GM12878 (cell line): ENCODE data around the gene BMERB1.

Source experiments
- EGR1 ChIP-seq, 2 experiments: IDR thresholded peaks; 1 replicate in 1 of 2; 2 replicates in 1 of 2; pipeline ENCODE4 v1.6.1; 2011 to 2012; ENCODE audit warnings: low read depth in 2 of 2, low read length in 2 of 2, borderline replicate concordance in 1 of 2, mild to moderate bottlenecking in 1 of 2, moderate library complexity in 1 of 2
- EP300 ChIP-seq, 2 experiments: fragments of 150-350 bp in 1 of 2; IDR thresholded peaks; 2 replicates each; pipeline ENCODE4 v1.6.1; 2011 to 2012; ENCODE audit warnings: low read depth in 2 of 2, low read length in 2 of 2, borderline replicate concordance in 1 of 2, improper control_type of control experiment in 1 of 2, inconsistent platforms in 1 of 2; ENCODE audit not compliant: control insufficient read depth in 1 of 2
- EZH2 ChIP-seq: IDR thresholded peaks from 2 replicates; pipeline ENCODE4 v1.6.1; 2012; ENCODE audit warnings: low read depth, mild to moderate bottlenecking, control low read depth, inconsistent platforms, low read length, borderline replicate concordance; ENCODE audit not compliant: control insufficient read depth
- NFXL1 ChIP-seq: fragments of 450-650 bp; IDR thresholded peaks from 2 replicates; pipeline ENCODE4 v1.6.1; 2017; ENCODE audit warnings: antibody characterized with exemption, mild to moderate bottlenecking, borderline replicate concordance
- NRF1 ChIP-seq: conservative IDR thresholded peaks from 2 replicates; pipeline ENCODE4 v1.6.1; 2011; ENCODE audit warnings: mild to moderate bottlenecking, low read depth, low read length, improper control_type of control experiment
- POLR2A ChIP-seq: IDR thresholded peaks from 2 replicates; pipeline ENCODE4 v1.6.1; 2011; ENCODE audit warnings: low read depth, mild to moderate bottlenecking, low read length
- POLR2AphosphoS5 ChIP-seq: IDR thresholded peaks from 2 replicates; pipeline ENCODE4 v1.6.1; 2011; ENCODE audit warnings: mild to moderate bottlenecking, low read length, inconsistent platforms
- SMARCA5 ChIP-seq: fragments of 450-650 bp; IDR thresholded peaks from 2 replicates; pipeline ENCODE4 v1.6.1; 2017; ENCODE audit warnings: mild to moderate bottlenecking
- SRF ChIP-seq, 2 experiments: IDR thresholded peaks; 2 replicates each; pipeline ENCODE4 v1.6.1; 2011; ENCODE audit warnings: low read depth in 2 of 2, low read length in 2 of 2, mild to moderate bottlenecking in 1 of 2, moderate library complexity in 1 of 2
- TF ChIP-seq, protein P1 (sequence below): IDR thresholded peaks from 2 replicates; pipeline ENCODE4 v1.6.1; 2011; ENCODE audit warnings: low read depth, low read length, improper control_type of control experiment, borderline replicate concordance
- TF ChIP-seq, protein P2 (sequence below), 3 experiments: IDR thresholded peaks in 2 of 3; conservative IDR thresholded peaks in 1 of 3; 2 replicates each; pipeline ENCODE4 v1.5.1; 2011; ENCODE audit warnings: low read depth in 3 of 3, low read length in 3 of 3, mild to moderate bottlenecking in 3 of 3, control low read depth in 2 of 3, moderate library complexity in 2 of 3, inconsistent platforms in 1 of 3, mixed read lengths in 1 of 3; ENCODE audit not compliant: control insufficient read depth in 2 of 3, insufficient read depth in 1 of 3; ENCODE audit errors: extremely low read depth in 1 of 3
- TF ChIP-seq, protein P3 (sequence below): IDR thresholded peaks from 2 replicates; pipeline ENCODE4 v1.6.1; 2011; ENCODE audit warnings: low read depth, mild to moderate bottlenecking, low read length, moderate library complexity, borderline replicate concordance; ENCODE audit errors: extremely low read depth
- TF ChIP-seq, protein P4 (sequence below): fragments of 450-650 bp; IDR thresholded peaks from 2 replicates; pipeline ENCODE4 v1.6.1; 2014; ENCODE audit warnings: mild to moderate bottlenecking

DNA sequence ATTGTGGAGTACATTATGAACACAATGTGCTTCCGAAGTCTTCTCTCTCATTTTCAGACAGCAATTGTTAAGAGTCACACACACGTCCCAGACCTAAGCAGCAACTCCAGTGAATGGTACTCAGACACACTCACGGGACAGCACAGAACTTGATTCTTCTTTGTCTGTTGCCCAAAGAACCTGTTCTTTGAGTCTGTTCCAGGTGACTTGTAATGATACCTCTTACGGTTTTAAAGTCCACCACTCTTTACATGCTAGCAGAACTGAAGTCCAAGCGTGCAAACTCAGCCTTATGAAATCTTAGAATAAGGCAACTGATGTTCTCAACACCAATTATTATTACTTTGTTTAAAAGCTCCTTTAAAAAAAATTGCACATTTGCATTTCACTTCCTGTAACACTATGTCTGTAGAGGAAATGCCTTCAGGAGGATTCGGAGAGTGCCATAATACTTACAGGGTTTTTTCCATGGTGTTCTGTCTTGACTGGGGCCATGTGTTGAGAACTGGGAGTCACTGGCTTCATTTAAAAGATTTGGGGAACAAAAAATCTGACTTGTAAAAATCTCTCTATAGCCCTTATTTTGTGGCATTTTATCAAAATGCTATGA, 160.4 kb downstream of the BMERB1 start:
- TF ChIP-seq NRF1 (no peak), EGR1 (IDR thresholded peaks at IDR 0.05; ENCODE audit: borderline replicate concordance in 1 of 2, low read depth in 2 of 2, low read length in 2 of 2) (no peak), POLR2A (no peak), EP300 (IDR thresholded peaks at IDR 0.05; ENCODE audit: borderline replicate concordance in 1 of 2, control insufficient read depth in 1 of 2, low read depth in 2 of 2, low read length in 2 of 2) (no peak), SMARCA5 (no peak), POLR2AphosphoS5 (no peak), SRF (IDR thresholded peaks at IDR 0.05; ENCODE audit: low read depth in 2 of 2, low read length in 2 of 2) (no peak), NFXL1 (no peak), EZH2 (no peak)
- TF ChIP-seq, protein P1, sequence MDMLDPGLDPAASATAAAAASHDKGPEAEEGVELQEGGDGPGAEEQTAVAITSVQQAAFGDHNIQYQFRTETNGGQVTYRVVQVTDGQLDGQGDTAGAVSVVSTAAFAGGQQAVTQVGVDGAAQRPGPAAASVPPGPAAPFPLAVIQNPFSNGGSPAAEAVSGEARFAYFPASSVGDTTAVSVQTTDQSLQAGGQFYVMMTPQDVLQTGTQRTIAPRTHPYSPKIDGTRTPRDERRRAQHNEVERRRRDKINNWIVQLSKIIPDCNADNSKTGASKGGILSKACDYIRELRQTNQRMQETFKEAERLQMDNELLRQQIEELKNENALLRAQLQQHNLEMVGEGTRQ, result no peak
- TF ChIP-seq, protein P2, sequence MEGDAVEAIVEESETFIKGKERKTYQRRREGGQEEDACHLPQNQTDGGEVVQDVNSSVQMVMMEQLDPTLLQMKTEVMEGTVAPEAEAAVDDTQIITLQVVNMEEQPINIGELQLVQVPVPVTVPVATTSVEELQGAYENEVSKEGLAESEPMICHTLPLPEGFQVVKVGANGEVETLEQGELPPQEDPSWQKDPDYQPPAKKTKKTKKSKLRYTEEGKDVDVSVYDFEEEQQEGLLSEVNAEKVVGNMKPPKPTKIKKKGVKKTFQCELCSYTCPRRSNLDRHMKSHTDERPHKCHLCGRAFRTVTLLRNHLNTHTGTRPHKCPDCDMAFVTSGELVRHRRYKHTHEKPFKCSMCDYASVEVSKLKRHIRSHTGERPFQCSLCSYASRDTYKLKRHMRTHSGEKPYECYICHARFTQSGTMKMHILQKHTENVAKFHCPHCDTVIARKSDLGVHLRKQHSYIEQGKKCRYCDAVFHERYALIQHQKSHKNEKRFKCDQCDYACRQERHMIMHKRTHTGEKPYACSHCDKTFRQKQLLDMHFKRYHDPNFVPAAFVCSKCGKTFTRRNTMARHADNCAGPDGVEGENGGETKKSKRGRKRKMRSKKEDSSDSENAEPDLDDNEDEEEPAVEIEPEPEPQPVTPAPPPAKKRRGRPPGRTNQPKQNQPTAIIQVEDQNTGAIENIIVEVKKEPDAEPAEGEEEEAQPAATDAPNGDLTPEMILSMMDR (IDR thresholded peaks at IDR 0.05 in 2 of 3, conservative IDR thresholded peaks at IDR 0.05 in 1 of 3; ENCODE audit: control insufficient read depth in 2 of 3, extremely low read depth in 1 of 3, insufficient read depth in 1 of 3, low read depth in 3 of 3, low read length in 3 of 3), result no peak
- TF ChIP-seq, protein P3, sequence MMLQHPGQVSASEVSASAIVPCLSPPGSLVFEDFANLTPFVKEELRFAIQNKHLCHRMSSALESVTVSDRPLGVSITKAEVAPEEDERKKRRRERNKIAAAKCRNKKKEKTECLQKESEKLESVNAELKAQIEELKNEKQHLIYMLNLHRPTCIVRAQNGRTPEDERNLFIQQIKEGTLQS, result no peak
- TF ChIP-seq, protein P4, sequence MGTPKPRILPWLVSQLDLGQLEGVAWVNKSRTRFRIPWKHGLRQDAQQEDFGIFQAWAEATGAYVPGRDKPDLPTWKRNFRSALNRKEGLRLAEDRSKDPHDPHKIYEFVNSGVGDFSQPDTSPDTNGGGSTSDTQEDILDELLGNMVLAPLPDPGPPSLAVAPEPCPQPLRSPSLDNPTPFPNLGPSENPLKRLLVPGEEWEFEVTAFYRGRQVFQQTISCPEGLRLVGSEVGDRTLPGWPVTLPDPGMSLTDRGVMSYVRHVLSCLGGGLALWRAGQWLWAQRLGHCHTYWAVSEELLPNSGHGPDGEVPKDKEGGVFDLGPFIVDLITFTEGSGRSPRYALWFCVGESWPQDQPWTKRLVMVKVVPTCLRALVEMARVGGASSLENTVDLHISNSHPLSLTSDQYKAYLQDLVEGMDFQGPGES, result no peak
